ENCODE data around the gene CACNA1G.

The CACNA1G gene

GRCh38 chr17:50560185-50560824 lies at the start of gene CACNA1G:
Gene CACNA1G, plus strand, starts transcription at chr17:50560715. Its CDS starts 745 bp downstream, at chr17:50561460.
- DNase-seq = peak; percentile 91

GRCh38 chr17:50511058-50511457 lies 49.5 kb upstream of the CACNA1G start:
- DNase-seq = peak; percentile 71

- DNase-seq = no peak
These were observed 47.0 kb upstream of the CACNA1G start for GRCh38 chr17:50513495-50513894.

GRCh38 chr17:50514388-50514787 lies 46.1 kb upstream of the CACNA1G start:
- DNase-seq = no peak

GRCh38 chr17:50514936-50515702 lies 45.4 kb upstream of the CACNA1G start:
- DNase-seq = no peak

GRCh38 chr17:50517011-50517410 lies 43.5 kb upstream of the CACNA1G start:
- no peak for DNase-seq

- DNase-seq = no peak
These were observed 42.8 kb upstream of the CACNA1G start for GRCh38 chr17:50517504-50518383.

GRCh38 chr17:50518384-50519023 lies 42.0 kb upstream of the CACNA1G start:
- no peak for DNase-seq

GRCh38 chr17:50519141-50519834 lies 41.2 kb upstream of the CACNA1G start:
- DNase-seq = no peak

GRCh38 chr17:50520483-50520882 lies 40.0 kb upstream of the CACNA1G start:
- no peak for DNase-seq

- no peak for DNase-seq
These were observed 39.0 kb upstream of the CACNA1G start for GRCh38 chr17:50521514-50521913.

- no peak for DNase-seq
These were observed 37.7 kb upstream of the CACNA1G start for GRCh38 chr17:50522766-50523165.

- no peak for DNase-seq
These were observed 37.3 kb upstream of the CACNA1G start for GRCh38 chr17:50523208-50523607.

- no peak for DNase-seq
These were observed 35.7 kb upstream of the CACNA1G start for GRCh38 chr17:50524838-50525237.

- no peak for DNase-seq
These were observed 33.3 kb upstream of the CACNA1G start for GRCh38 chr17:50527155-50527762.

- DNase-seq = no peak
These were observed 32.5 kb upstream of the CACNA1G start for GRCh38 chr17:50527949-50528474.

GRCh38 chr17:50529849-50530248 lies 30.7 kb upstream of the CACNA1G start:
- DNase-seq = no peak

- DNase-seq = no peak
These were observed 29.0 kb upstream of the CACNA1G start for GRCh38 chr17:50531428-50532025.

GRCh38 chr17:50532452-50533024 lies 28.0 kb upstream of the CACNA1G start, which contains the start of gene EPN3:
Gene EPN3, plus strand, starts transcription at chr17:50532735. Its CDS starts 3,822 bp downstream, at chr17:50536557.
- no peak for DNase-seq

GRCh38 chr17:50533185-50533584 lies 27.3 kb upstream of the CACNA1G start:
- no peak for DNase-seq

- DNase-seq = no peak
These were observed 26.8 kb upstream of the CACNA1G start for GRCh38 chr17:50533720-50534148.
